ENCODE data around the gene WSCD2.

WSCD2 gene

DNA sequence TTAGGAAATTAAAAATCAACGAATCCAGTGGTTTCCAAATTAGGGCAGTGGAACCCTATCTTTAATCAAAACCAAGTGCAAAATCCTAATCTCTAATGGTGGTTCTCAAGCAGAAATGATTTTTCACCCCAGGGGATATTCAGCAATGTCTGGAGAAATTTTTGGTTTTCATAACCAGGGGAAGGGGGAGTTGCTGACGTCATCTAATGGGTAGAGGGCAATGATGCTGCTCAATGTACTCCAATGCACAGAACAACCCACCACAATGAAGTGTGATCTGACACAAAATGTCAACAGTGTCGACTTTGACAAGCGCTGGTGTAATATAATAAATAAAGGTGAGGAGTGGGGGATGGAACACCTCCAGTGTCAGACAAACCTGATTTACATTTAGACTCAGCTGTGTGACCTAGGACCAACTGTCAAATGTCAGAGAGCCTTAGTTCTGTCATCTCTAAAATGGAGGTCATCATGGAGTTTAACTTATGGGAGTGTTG, 128.6 kb downstream of the WSCD2 start:
- no peak overlapping the region for H3K4me3 ChIP-seq (ENCODE audit: low read depth, low read length)
- no peak for DNase-seq (ENCODE audit: low read depth)
- TF ChIP-seq, protein P1, sequence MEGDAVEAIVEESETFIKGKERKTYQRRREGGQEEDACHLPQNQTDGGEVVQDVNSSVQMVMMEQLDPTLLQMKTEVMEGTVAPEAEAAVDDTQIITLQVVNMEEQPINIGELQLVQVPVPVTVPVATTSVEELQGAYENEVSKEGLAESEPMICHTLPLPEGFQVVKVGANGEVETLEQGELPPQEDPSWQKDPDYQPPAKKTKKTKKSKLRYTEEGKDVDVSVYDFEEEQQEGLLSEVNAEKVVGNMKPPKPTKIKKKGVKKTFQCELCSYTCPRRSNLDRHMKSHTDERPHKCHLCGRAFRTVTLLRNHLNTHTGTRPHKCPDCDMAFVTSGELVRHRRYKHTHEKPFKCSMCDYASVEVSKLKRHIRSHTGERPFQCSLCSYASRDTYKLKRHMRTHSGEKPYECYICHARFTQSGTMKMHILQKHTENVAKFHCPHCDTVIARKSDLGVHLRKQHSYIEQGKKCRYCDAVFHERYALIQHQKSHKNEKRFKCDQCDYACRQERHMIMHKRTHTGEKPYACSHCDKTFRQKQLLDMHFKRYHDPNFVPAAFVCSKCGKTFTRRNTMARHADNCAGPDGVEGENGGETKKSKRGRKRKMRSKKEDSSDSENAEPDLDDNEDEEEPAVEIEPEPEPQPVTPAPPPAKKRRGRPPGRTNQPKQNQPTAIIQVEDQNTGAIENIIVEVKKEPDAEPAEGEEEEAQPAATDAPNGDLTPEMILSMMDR (IDR thresholded peaks at IDR 0.05; ENCODE audit: insufficient read depth, low read depth, low read length, missing control alignments): no peak

DNA sequence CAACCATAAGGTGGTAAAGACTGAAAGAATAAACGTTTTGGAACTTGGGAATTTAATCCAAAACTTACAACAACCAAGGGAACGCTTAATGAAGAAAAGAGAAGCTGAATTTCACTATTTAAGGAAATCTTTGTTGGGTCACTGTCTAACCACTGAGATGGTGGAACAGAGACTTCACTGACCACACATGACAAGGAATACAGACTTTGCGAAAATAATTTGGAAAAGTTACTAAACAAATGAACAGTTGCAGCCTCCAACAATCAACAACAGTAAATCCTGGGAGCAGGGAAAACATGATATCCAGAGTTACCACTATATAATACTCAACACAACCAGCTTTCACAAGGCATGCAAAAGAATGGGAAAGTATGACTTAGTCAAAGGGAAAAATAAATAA, 131.0 kb downstream of the WSCD2 start:
- H3K4me3 ChIP-seq (ENCODE audit: low read depth, low read length): no peak overlapping the region
- TF ChIP-seq, protein P1 (IDR thresholded peaks at IDR 0.05; ENCODE audit: insufficient read depth, low read depth, low read length, missing control alignments): no peak
- no peak for DNase-seq (ENCODE audit: low read depth)

DNA sequence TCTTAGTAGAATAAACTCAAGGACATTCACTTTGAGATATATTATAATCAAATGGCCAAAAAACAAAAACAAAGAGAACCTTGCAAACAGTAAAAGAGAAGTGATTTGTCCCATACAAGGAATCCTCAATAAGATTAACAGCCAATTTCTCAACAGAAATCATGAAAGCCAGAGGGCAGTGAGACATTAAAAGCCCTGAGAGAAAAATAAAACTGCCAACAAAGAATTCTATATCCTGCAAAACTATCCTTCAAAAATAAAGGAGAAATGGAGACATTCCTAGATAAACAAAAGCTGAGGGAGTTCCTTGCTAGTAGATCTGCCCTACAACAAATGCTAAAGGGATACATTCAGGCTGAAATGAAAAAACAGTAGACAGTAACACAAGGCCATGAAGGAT, 131.9 kb downstream of the WSCD2 start:
- TF ChIP-seq, protein P1 (IDR thresholded peaks at IDR 0.05; ENCODE audit: insufficient read depth, low read depth, low read length, missing control alignments): no peak
- H3K4me3 ChIP-seq (ENCODE audit: low read depth, low read length): no peak overlapping the region
- DNase-seq (ENCODE audit: low read depth): no peak

DNA sequence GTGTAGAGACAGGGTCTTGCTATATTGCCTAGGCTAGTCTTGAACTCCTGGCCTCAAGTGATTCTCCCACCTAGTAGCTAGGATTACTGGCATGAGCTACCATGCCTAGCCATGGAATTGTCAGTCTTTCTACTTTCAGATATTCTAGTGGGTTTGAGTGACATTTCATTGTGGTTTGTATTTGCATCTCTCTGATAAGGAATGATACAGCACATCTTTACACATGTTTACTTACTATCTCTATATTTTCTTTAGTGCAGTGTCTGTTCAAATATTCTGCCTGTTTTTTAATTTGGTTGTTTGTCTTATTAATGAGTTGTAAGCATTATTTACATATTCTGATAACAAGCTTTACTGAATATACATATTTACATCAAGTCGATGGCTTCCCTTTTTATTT, 136.4 kb downstream of the WSCD2 start:
- DNase-seq (ENCODE audit: low read depth): no peak
- H3K4me3 ChIP-seq (ENCODE audit: low read depth, low read length): no peak overlapping the region
- TF ChIP-seq, protein P1 (IDR thresholded peaks at IDR 0.05; ENCODE audit: insufficient read depth, low read depth, low read length, missing control alignments): no peak

DNA sequence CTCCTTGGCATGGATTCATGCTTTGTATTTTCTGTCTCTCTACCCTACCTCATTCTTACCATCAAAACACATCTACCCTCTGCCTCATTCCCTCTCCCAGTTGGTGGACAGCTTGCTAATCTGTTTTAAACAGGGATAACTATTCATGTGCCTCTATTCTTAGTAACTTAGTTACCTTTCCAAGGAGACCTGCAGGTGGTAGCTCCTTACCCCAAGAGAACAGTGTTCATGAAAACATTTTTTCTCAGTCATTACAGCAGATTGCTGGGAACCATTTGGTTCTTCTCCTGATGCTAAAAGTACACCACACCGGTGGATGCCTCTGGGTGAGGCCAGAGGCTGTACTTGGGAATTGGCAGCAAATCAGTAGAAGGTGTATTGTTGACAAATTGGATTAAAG, 137.0 kb downstream of the WSCD2 start:
- no peak for DNase-seq (ENCODE audit: low read depth)
- no peak overlapping the region for H3K4me3 ChIP-seq (ENCODE audit: low read depth, low read length)
- TF ChIP-seq, protein P1 (IDR thresholded peaks at IDR 0.05; ENCODE audit: insufficient read depth, low read depth, low read length, missing control alignments): no peak

DNA sequence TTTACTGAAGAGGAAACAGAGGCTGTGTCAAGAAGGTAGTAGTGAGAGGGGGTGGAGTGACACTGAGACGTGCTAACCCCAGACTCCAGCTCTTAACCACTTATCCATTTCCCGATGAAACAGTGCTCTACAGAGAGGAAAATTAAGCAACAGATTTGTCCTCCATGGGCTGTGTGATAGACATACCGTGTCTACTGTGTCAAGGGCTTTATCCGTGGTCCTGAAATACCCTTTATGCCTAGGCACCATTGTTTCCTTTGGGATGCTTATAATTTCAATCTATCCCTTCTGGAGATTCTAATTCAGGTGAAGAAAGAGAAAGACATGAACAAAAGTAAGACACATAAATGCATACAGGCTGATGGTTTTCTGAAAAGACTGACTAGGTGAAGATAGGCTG, 138.4 kb downstream of the WSCD2 start:
- H3K4me3 ChIP-seq (ENCODE audit: low read depth, low read length): no peak overlapping the region
- TF ChIP-seq, protein P1 (IDR thresholded peaks at IDR 0.05; ENCODE audit: insufficient read depth, low read depth, low read length, missing control alignments): no peak
- DNase-seq (ENCODE audit: low read depth): no peak

DNA sequence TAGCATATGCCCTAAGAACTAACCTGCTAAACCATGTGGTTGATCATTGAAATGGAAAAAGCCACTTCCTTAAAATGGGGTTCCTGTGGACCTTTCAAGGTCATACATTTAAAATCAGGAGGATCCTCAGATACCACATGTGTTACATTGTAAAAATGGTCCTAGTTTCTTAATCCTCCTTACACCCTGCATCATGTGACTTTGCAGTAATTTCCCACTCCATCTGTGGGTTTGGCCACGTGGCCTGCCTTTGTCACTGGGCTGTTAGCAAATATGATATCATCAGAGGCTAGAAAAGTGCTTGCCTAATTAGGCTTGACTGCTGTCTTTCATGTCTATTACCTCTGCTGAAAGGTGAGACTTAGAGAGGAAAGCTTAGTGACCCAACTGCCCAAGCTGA, 139.3 kb downstream of the WSCD2 start:
- TF ChIP-seq, protein P1 (IDR thresholded peaks at IDR 0.05; ENCODE audit: insufficient read depth, low read depth, low read length, missing control alignments): no peak
- DNase-seq (ENCODE audit: low read depth): no peak
- H3K4me3 ChIP-seq (ENCODE audit: low read depth, low read length): no peak overlapping the region

Data from GM12865 (cell line).